ENCODE measurements around the gene SLC16A8. TPM values are rescaled to one million over a fixed set of nuclear protein-coding genes. Genes with fewer than 3 reads are reported as not detected.

The SLC16A8 gene
- total and polyA plus RNA-seq, 2 of the 13 experiments (the other 11 are each of a cell fraction or from before 2014, with no cell fraction given), result not detected

- TF ChIP-seq NFE2 (CRISPR knock-in tag; IDR thresholded peaks at IDR 0.05) (no peak), FOXK2 (IDR thresholded peaks at IDR 0.05) (no peak)
- TF ChIP-seq, protein P1, sequence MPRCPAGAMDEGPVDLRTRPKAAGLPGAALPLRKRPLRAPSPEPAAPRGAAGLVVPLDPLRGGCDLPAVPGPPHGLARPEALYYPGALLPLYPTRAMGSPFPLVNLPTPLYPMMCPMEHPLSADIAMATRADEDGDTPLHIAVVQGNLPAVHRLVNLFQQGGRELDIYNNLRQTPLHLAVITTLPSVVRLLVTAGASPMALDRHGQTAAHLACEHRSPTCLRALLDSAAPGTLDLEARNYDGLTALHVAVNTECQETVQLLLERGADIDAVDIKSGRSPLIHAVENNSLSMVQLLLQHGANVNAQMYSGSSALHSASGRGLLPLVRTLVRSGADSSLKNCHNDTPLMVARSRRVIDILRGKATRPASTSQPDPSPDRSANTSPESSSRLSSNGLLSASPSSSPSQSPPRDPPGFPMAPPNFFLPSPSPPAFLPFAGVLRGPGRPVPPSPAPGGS (CRISPR knock-in tag; IDR thresholded peaks at IDR 0.05), result no peak
Observed at GRCh38 chr22:38132136-38132535, 48.2 kb upstream of the SLC16A8 start (continued).

GRCh38 chr22:38131399-38131798 lies 47.4 kb upstream of the SLC16A8 start:
- Histone ChIP-seq H3K9me3 (ENCODE audit: low read length) (no peaks in the 10 kb centered on the region), H4K20me1 (ENCODE audit: insufficient read depth, low read length) (no peaks in the 10 kb centered on the region), H2AFZ (ENCODE audit: low read length) (no peak overlapping the region), H3K4me2 (ENCODE audit: low read depth, low read length) (no peak overlapping the region), H3K4me1 (ENCODE audit: insufficient read depth, low read length) (no peaks in the 10 kb centered on the region), H3K27ac (ENCODE audit: extremely low read length, insufficient read depth, low read length) (no peak overlapping the region), H3K36me3 (replicated peaks in 1 of 2; ENCODE audit: control insufficient read depth in 1 of 2, insufficient read depth in 2 of 2, low read length in 2 of 2) (no peaks in the 10 kb centered on the region), H3K27me3 (ENCODE audit: control insufficient read depth in 1 of 2, insufficient read depth in 2 of 2, low read length in 2 of 2) (no peaks in the 10 kb centered on the region), H3K4me3 (replicated peaks in 1 of 3; ENCODE audit: insufficient read depth in 1 of 3, low read depth in 2 of 3, low read length in 3 of 3) (no peak overlapping the region), H3K79me2 (ENCODE audit: insufficient read depth, low read length) (no peaks in the 10 kb centered on the region), H3K9ac (ENCODE audit: insufficient read depth, low read depth, low read length) (no peak overlapping the region)
- DNase-seq (ENCODE audit: low spot score) (no peak), ATAC-seq (no peak), FAIRE-seq (no peak)
- CTCF ChIA-PET (ENCODE audit: low intra/inter-chr PET ratio, low total read pairs), result no interaction called here
- POLR2A ChIA-PET, result no interaction called here
- in situ Hi-C loops (cut with HindIII; ENCODE audit: extremely low pct_ligation_motif_present, low pct_unique_long_range_greater_than_20kb) (no loop called here), intact Hi-C loops (cut with micrococcal nuclease; ENCODE audit: unreplicated experiment) (no loop called here)
- WGBS (ENCODE audit: low lambda C conversion rate), result 85% methylated on average over 2 of the region's 2 CpGs
- no TSS peak for BruUV-seq (replicated peaks)
- TF ChIP-seq ZNF552 (CRISPR knock-in tag; IDR thresholded peaks at IDR 0.05; ENCODE audit: borderline replicate concordance) (no peak), ZNF333 (CRISPR knock-in tag; IDR thresholded peaks at IDR 0.05; ENCODE audit: borderline replicate concordance) (no peak), DNMT1 (CRISPR knock-in tag; IDR thresholded peaks at IDR 0.05) (no peak)
- TF ChIP-seq, protein P2, sequence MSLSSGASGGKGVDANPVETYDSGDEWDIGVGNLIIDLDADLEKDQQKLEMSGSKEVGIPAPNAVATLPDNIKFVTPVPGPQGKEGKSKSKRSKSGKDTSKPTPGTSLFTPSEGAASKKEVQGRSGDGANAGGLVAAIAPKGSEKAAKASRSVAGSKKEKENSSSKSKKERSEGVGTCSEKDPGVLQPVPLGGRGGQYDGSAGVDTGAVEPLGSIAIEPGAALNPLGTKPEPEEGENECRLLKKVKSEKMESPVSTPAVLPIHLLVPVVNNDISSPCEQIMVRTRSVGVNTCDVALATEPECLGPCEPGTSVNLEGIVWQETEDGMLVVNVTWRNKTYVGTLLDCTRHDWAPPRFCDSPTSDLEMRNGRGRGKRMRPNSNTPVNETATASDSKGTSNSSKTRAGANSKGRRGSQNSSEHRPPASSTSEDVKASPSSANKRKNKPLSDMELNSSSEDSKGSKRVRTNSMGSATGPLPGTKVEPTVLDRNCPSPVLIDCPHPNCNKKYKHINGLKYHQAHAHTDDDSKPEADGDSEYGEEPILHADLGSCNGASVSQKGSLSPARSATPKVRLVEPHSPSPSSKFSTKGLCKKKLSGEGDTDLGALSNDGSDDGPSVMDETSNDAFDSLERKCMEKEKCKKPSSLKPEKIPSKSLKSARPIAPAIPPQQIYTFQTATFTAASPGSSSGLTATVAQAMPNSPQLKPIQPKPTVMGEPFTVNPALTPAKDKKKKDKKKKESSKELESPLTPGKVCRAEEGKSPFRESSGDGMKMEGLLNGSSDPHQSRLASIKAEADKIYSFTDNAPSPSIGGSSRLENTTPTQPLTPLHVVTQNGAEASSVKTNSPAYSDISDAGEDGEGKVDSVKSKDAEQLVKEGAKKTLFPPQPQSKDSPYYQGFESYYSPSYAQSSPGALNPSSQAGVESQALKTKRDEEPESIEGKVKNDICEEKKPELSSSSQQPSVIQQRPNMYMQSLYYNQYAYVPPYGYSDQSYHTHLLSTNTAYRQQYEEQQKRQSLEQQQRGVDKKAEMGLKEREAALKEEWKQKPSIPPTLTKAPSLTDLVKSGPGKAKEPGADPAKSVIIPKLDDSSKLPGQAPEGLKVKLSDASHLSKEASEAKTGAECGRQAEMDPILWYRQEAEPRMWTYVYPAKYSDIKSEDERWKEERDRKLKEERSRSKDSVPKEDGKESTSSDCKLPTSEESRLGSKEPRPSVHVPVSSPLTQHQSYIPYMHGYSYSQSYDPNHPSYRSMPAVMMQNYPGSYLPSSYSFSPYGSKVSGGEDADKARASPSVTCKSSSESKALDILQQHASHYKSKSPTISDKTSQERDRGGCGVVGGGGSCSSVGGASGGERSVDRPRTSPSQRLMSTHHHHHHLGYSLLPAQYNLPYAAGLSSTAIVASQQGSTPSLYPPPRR (CRISPR knock-in tag; IDR thresholded peaks at IDR 0.05; ENCODE audit: borderline replicate concordance), result no peak
